ENCODE measurements around the gene UFSP2. TPM values are rescaled to one million over a fixed set of nuclear protein-coding genes. Genes with fewer than 3 reads are reported as not detected.
A peak's percentile ranks its signal among the peaks of the same experiment; 100 is the strongest.

UFSP2 gene
- 13.4 and 19.0 TPM in 2 replicates for total RNA-seq (2014; rRNA removed; shearing (Covaris generic); ENCODE audit: low replicate concordance)

- Histone ChIP-seq H3K4me1 (ENCODE audit: low read length) (peaks cover 11% of the 10 kb centered on the region), H3K27me3 (ENCODE audit: low read length) (no peaks in the 10 kb centered on the region), H4K20me1 (ENCODE audit: insufficient read depth, low read depth, low read length) (no peaks in the 10 kb centered on the region)
Observed at GRCh38 chr4:185425647-185426352, at the start of gene UFSP2. Gene UFSP2 (minus strand): TSS chr4:185425964. CDS start chr4:185425868, 96 bp downstream.

GRCh38 chr4:185473247-185473646, 47.5 kb upstream of the UFSP2 start:
- H3K9ac ChIP-seq (ENCODE audit: low read length), result no peak overlapping the region

More at GRCh38 chr4:185425647-185426352, at the start of gene UFSP2:
- peak; percentile 90 for DNase-seq
- Histone ChIP-seq H3K9me2 (replicated peaks; ENCODE audit: insufficient read depth, low read length) (no peaks in the 10 kb centered on the region), H3K9ac (ENCODE audit: low read length) (peak within 1 kb of the TSS; percentile 75), H3K27ac (ENCODE audit: low read length) (0 out of 2 replicates have a peak within 1 kb of the TSS, but pooled peaks have one; percentile 51), H3K4me2 (ENCODE audit: low read depth, low read length, poor library complexity, severe bottlenecking) (peak within 1 kb of the TSS; percentile 79), H3K9me3 (ENCODE audit: low read length) (no peaks in the 10 kb centered on the region), H3K36me3 (ENCODE audit: insufficient read depth, low read length) (no peaks in the 10 kb centered on the region), H3K4me3 (ENCODE audit: low read length) (peak within 1 kb of the TSS; percentile 84), H3K79me2 (ENCODE audit: low read length) (peaks cover 10% of the 10 kb centered on the region; the same call in 1 of the 2 replicates), H2AFZ (ENCODE audit: low read length) (peak within 1 kb of the TSS; percentile 94)

GRCh38 chr4:185472103-185472542, 46.4 kb upstream of the UFSP2 start:
- H4K20me1 ChIP-seq (ENCODE audit: insufficient read depth, low read depth, low read length), result no peaks in the 10 kb centered on the region
- peak overlapping the region; percentile 84 for H2AFZ ChIP-seq (ENCODE audit: low read length)
- H3K27ac ChIP-seq (ENCODE audit: low read length), result no peak overlapping the region
- no peaks in the 10 kb centered on the region for H3K9me2 ChIP-seq (replicated peaks; ENCODE audit: insufficient read depth, low read length)
- H3K4me2 ChIP-seq (ENCODE audit: low read depth, low read length, poor library complexity, severe bottlenecking), result peak overlapping the region; percentile 76
- H3K79me2 ChIP-seq (ENCODE audit: low read length), result no peaks in the 10 kb centered on the region
- H3K4me1 ChIP-seq (ENCODE audit: low read length), result peaks cover 17% of the 10 kb centered on the region
- H3K9me3 ChIP-seq (ENCODE audit: low read length), result no peaks in the 10 kb centered on the region
- H3K36me3 ChIP-seq (ENCODE audit: insufficient read depth, low read length), result no peaks in the 10 kb centered on the region
- DNase-seq, result peak; percentile 42
- no peaks in the 10 kb centered on the region for H3K27me3 ChIP-seq (ENCODE audit: low read length)
- peak overlapping the region; percentile 64 for H3K9ac ChIP-seq (ENCODE audit: low read length)
- H3K4me3 ChIP-seq (ENCODE audit: low read length), result peak overlapping the region; percentile 67

More at GRCh38 chr4:185473247-185473646, 47.5 kb upstream of the UFSP2 start:
- Histone ChIP-seq H3K4me3 (ENCODE audit: low read length) (no peak overlapping the region), H3K36me3 (ENCODE audit: insufficient read depth, low read length) (no peaks in the 10 kb centered on the region), H3K9me3 (ENCODE audit: low read length) (no peaks in the 10 kb centered on the region), H3K27me3 (ENCODE audit: low read length) (no peaks in the 10 kb centered on the region), H3K79me2 (ENCODE audit: low read length) (no peaks in the 10 kb centered on the region), H3K4me1 (ENCODE audit: low read length) (peaks cover 17% of the 10 kb centered on the region), H4K20me1 (ENCODE audit: insufficient read depth, low read depth, low read length) (no peaks in the 10 kb centered on the region), H3K4me2 (ENCODE audit: low read depth, low read length, poor library complexity, severe bottlenecking) (no peak overlapping the region), H3K9me2 (replicated peaks; ENCODE audit: insufficient read depth, low read length) (no peaks in the 10 kb centered on the region), H2AFZ (ENCODE audit: low read length) (no peak overlapping the region), H3K27ac (ENCODE audit: low read length) (no peak overlapping the region)
- no peak for DNase-seq

GRCh38 chr4:185471235-185472102, 45.7 kb upstream of the UFSP2 start, which contains the start of gene CCDC110:
Gene CCDC110 (minus strand): TSS chr4:185471733. CDS start chr4:185471683, 50 bp downstream.
- no peak within 1 kb of the TSS for H3K27ac ChIP-seq (ENCODE audit: low read length)
- no peaks in the 10 kb centered on the region for H3K9me3 ChIP-seq (ENCODE audit: low read length)
- peak within 1 kb of the TSS; percentile 67 for H3K4me3 ChIP-seq (ENCODE audit: low read length)
- H3K4me1 ChIP-seq (ENCODE audit: low read length), result peaks cover 17% of the 10 kb centered on the region
- H2AFZ ChIP-seq (ENCODE audit: low read length), result peak within 1 kb of the TSS; percentile 84
- peak within 1 kb of the TSS; percentile 64 for H3K9ac ChIP-seq (ENCODE audit: low read length)
- H3K9me2 ChIP-seq (replicated peaks; ENCODE audit: insufficient read depth, low read length), result no peaks in the 10 kb centered on the region
- H3K4me2 ChIP-seq (ENCODE audit: low read depth, low read length, poor library complexity, severe bottlenecking), result peak within 1 kb of the TSS; percentile 76
- H3K36me3 ChIP-seq (ENCODE audit: insufficient read depth, low read length), result no peaks in the 10 kb centered on the region
- peak; percentile 90 for DNase-seq
- no peaks in the 10 kb centered on the region for H4K20me1 ChIP-seq (ENCODE audit: insufficient read depth, low read depth, low read length)
- H3K79me2 ChIP-seq (ENCODE audit: low read length), result no peaks in the 10 kb centered on the region
- H3K27me3 ChIP-seq (ENCODE audit: low read length), result no peaks in the 10 kb centered on the region

- no peaks in the 10 kb centered on the region for H3K9me2 ChIP-seq (replicated peaks; ENCODE audit: insufficient read depth, low read length)
- H3K4me2 ChIP-seq (ENCODE audit: low read depth, low read length, poor library complexity, severe bottlenecking), result peak overlapping the region; percentile 69
- peaks cover 17% of the 10 kb centered on the region for H3K4me1 ChIP-seq (ENCODE audit: low read length)
- no peak overlapping the region for H3K27ac ChIP-seq (ENCODE audit: low read length)
- H4K20me1 ChIP-seq (ENCODE audit: insufficient read depth, low read depth, low read length), result no peaks in the 10 kb centered on the region
- no peaks in the 10 kb centered on the region for H3K79me2 ChIP-seq (ENCODE audit: low read length)
- H3K36me3 ChIP-seq (ENCODE audit: insufficient read depth, low read length), result no peaks in the 10 kb centered on the region
- no peak for DNase-seq
- H3K27me3 ChIP-seq (ENCODE audit: low read length), result no peaks in the 10 kb centered on the region
- H3K9me3 ChIP-seq (ENCODE audit: low read length), result no peaks in the 10 kb centered on the region
- H3K4me3 ChIP-seq (ENCODE audit: low read length), result peak overlapping the region; percentile 64
- H2AFZ ChIP-seq (ENCODE audit: low read length), result peak overlapping the region; percentile 84; the same call in 1 of the 2 replicates
- H3K9ac ChIP-seq (ENCODE audit: low read length), result peak overlapping the region; percentile 50
Observed at GRCh38 chr4:185470501-185471195, 44.9 kb upstream of the UFSP2 start.

- H3K27me3 ChIP-seq (ENCODE audit: low read length), result no peaks in the 10 kb centered on the region
- H3K27ac ChIP-seq (ENCODE audit: low read length), result no peak overlapping the region
- H3K9me2 ChIP-seq (replicated peaks; ENCODE audit: insufficient read depth, low read length), result no peaks in the 10 kb centered on the region
- H3K9me3 ChIP-seq (ENCODE audit: low read length), result no peaks in the 10 kb centered on the region
- H3K4me1 ChIP-seq (ENCODE audit: low read length), result peaks cover 17% of the 10 kb centered on the region
- no peak for DNase-seq
- no peak overlapping the region for H3K4me3 ChIP-seq (ENCODE audit: low read length)
- no peak overlapping the region for H2AFZ ChIP-seq (ENCODE audit: low read length)
- H3K9ac ChIP-seq (ENCODE audit: low read length), result no peak overlapping the region
- no peak overlapping the region for H3K4me2 ChIP-seq (ENCODE audit: low read depth, low read length, poor library complexity, severe bottlenecking)
- no peaks in the 10 kb centered on the region for H4K20me1 ChIP-seq (ENCODE audit: insufficient read depth, low read depth, low read length)
- H3K79me2 ChIP-seq (ENCODE audit: low read length), result no peaks in the 10 kb centered on the region
- no peaks in the 10 kb centered on the region for H3K36me3 ChIP-seq (ENCODE audit: insufficient read depth, low read length)
Observed at GRCh38 chr4:185469580-185470154, 43.9 kb upstream of the UFSP2 start.

- H2AFZ ChIP-seq (ENCODE audit: low read length), result no peak overlapping the region
- no peaks in the 10 kb centered on the region for H3K27me3 ChIP-seq (ENCODE audit: low read length)
- no peaks in the 10 kb centered on the region for H4K20me1 ChIP-seq (ENCODE audit: insufficient read depth, low read depth, low read length)
- peaks cover 17% of the 10 kb centered on the region for H3K4me1 ChIP-seq (ENCODE audit: low read length)
- no peaks in the 10 kb centered on the region for H3K9me3 ChIP-seq (ENCODE audit: low read length)
- no peaks in the 10 kb centered on the region for H3K79me2 ChIP-seq (ENCODE audit: low read length)
- no peak overlapping the region for H3K4me3 ChIP-seq (ENCODE audit: low read length)
- DNase-seq, result no peak
- H3K27ac ChIP-seq (ENCODE audit: low read length), result no peak overlapping the region
- no peak overlapping the region for H3K4me2 ChIP-seq (ENCODE audit: low read depth, low read length, poor library complexity, severe bottlenecking)
- no peaks in the 10 kb centered on the region for H3K36me3 ChIP-seq (ENCODE audit: insufficient read depth, low read length)
- no peak overlapping the region for H3K9ac ChIP-seq (ENCODE audit: low read length)
- no peaks in the 10 kb centered on the region for H3K9me2 ChIP-seq (replicated peaks; ENCODE audit: insufficient read depth, low read length)
Observed at GRCh38 chr4:185468999-185469398, 43.2 kb upstream of the UFSP2 start.
